AG08396 (cell line): ENCODE results near the gene CPT1A.

Experiments
- DNase-seq: peaks from one replicate; pipeline ENCODE4 v3.0.0; 2012; ENCODE audit warnings: low spot score, mixed read lengths

CPT1A gene

GRCh38 chr11:68854273-68854958 is 12.7 kb upstream of the CPT1A start:
- no peak for DNase-seq

GRCh38 chr11:68852628-68853027 is 10.9 kb upstream of the CPT1A start:
- DNase-seq = no peak

GRCh38 chr11:68848429-68848828 is 6.7 kb upstream of the CPT1A start:
- DNase-seq = no peak

GRCh38 chr11:68847395-68847794 is 5.7 kb upstream of the CPT1A start:
- DNase-seq = no peak

DNA sequence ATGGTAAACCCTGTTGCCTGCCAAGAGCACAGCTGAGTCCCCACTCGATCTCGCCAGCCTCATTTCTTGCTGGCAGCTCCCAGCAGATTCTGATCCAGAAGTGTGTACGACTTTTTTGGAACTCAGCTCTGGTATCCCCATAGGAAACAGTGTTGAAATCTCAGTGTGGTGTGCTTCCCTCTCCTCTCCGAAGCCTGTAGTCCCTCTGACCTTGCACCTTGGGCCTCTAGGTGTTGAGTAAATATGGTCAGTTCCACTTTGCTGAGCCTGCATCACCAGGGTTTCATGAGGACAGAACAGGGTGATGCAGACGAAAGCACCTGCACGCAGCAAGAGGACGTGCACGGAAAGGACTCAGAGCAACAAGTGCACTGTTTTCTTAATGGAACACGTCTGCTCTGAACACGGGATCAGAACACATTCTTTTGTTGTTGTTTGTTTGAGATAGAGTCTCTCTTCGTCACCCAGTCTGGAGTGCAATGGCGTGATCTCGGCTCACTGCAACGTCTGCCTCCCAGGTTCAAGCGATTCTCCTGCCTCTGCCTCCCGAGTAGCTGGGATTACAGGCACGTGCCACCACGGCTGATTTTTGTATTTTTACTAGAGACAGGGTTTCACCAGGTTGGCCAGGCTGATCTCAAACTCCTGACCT is 3.8 kb upstream of the CPT1A start:
- DNase-seq = no peak

- no peak for DNase-seq
These were observed 3.1 kb upstream of the CPT1A start for GRCh38 chr11:68844801-68845200.

GRCh38 chr11:68844376-68844775 is 2.7 kb upstream of the CPT1A start:
- DNase-seq = no peak

GRCh38 chr11:68843703-68844312 is 2.1 kb upstream of the CPT1A start:
- DNase-seq = no peak

DNA sequence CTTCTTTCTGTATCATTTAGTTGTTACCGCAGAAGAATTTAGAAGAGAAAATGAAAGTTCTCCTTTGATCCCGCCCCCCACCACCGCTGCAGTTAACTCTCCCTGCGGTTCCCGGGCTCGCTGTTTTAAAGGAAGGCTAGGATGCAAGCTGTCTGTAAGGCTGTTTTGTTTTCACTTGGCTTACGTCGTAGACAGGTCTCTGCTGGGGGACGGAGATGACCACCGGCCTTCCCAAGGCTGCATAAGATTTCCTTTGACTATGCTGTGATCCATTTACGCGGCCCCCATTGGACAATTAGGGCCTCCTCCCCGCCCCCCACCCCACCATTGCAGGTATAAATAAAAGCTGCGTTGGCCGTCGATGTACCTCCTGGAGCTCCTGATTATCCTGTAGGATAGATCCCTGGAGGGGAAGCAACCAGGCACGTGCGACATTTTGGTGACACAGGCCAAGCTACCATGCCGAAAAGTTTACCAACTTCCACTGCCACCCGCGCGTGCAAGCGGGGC is 1.4 kb upstream of the CPT1A start:
- DNase-seq = peak; percentile 70

DNA sequence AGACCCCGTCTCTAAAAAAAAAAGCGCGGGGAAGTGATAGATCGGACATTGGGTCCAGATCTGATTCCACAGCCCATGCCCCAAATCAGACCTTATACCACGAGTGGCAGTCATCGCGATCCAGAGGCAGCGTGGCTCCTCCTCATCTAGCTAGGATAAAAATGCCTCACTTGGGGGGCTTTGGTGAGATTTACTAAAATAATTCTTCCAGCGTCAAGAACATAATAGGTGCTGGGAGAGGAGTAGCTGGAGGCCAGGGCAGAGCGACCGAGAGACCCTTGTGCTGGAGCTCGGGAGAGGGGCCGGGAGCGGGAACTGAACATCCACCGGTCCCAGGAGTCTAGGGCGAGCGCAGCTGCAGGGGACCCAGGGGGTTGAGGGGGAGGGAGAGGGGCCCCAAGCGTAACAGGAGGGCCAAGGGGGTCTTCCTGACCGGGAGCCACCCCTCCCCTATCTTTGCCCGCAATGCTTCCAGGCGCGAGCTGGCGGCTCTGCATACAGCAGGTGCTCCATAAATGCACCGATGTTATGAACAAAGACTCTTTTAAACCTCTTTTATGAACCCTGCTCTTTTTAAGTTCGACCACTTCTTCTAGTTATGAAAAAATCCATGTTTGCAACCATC is 823 bp upstream of the CPT1A start:
- no peak for DNase-seq

DNA sequence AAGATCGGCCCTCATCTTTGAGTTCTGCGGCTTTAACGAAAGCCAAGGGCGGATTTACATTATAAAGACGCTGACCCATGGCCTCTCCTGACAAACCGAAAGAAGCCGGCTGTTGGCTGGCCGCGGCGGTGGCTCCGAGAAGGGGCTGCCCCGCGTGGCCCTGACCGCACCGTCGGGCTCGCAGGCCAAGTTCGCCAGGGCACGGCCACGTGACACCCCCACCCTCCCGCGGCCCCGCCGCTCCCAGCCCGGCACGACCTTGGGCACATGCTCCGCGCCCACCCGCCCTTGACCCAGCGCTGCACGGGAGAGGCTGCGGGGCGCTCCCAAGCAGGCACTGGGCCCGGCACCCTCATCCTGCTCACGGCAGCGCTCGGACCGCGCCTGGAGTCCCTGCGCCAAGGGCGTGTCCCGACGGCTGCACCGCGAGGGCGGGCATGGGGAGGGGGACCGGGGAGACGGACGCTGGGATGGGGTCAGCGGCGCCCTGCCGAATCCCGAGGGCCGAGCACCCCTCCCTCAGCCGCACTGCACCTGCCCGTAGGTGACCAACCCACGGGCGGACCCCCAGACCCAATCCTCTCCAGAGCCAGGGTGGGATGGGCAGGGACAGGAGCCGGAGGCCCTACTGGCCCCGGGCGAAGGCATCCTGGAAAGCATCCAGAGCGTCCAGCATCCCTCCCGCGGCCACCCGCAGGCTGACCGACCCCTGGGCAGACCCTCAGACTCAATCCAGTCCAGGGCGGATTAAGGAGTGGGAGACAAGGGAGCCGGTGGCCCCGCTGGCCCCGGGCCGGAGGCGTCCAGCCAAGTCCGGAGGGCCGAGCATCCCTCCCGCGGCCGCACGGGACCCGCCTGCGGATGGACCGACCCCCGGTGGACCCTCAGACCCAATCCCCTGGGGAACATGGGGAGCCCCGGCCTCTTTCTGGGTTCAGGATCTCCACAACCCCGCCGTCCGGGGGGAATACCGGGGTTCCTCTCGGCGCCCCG is 759 bp downstream of the CPT1A start:
- peak; percentile 77 for DNase-seq

DNA sequence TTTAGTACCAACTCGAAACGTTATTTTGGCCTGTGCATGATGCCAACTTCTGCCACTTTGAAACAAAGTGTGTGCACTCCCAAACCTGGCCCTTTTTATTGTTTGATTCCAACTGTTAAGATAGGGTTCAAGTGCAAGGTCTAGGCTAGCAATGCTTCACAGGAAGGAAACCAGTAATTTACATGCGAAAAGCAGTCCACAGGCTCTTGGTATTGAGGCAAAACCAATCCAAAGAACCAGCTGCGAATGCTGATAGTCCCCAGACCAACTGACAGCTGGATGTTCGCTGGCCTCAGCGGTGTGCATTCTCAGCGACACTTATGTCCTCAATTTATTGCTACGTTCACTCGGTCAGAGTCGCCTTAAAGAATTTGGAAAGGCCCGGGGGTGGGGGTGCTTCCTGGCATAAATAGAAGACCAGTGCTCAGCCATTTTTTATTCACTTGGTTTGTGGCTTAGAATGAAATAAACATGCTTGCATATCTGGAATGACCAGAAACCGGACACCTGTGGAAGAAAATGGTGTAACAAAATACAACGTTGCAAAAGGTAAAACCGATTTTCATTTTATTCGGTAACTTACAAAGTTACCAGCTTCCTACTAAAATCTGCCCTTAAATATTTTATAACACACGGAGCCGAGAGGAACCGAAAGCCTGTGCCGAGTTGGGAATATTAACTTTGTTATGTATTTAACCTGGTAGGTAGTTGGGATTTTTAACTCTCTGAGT is 1.6 kb downstream of the CPT1A start:
- DNase-seq = no peak

- peak; percentile 97 for DNase-seq
These were observed 2.5 kb downstream of the CPT1A start for GRCh38 chr11:68839054-68839865.

DNA sequence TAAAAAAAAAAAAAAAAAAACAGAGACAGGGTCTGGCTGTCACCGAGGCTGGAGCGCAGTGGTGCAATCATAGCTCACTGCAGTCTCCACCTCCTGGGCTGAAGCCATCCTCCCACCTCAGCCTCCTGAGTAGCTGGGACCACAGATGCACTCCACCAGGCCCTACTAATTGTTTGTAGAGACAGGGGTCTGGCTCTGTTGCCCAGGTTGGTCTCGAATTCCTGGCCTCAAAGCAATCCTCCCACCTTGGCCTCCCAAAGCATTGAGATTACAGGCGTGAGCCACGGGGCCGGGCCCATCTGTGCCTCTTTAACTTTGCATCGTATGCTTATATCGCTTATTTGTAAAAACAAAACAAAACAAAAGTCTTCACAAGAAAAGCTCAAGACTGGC is 3.1 kb downstream of the CPT1A start:
- no peak for DNase-seq

DNA sequence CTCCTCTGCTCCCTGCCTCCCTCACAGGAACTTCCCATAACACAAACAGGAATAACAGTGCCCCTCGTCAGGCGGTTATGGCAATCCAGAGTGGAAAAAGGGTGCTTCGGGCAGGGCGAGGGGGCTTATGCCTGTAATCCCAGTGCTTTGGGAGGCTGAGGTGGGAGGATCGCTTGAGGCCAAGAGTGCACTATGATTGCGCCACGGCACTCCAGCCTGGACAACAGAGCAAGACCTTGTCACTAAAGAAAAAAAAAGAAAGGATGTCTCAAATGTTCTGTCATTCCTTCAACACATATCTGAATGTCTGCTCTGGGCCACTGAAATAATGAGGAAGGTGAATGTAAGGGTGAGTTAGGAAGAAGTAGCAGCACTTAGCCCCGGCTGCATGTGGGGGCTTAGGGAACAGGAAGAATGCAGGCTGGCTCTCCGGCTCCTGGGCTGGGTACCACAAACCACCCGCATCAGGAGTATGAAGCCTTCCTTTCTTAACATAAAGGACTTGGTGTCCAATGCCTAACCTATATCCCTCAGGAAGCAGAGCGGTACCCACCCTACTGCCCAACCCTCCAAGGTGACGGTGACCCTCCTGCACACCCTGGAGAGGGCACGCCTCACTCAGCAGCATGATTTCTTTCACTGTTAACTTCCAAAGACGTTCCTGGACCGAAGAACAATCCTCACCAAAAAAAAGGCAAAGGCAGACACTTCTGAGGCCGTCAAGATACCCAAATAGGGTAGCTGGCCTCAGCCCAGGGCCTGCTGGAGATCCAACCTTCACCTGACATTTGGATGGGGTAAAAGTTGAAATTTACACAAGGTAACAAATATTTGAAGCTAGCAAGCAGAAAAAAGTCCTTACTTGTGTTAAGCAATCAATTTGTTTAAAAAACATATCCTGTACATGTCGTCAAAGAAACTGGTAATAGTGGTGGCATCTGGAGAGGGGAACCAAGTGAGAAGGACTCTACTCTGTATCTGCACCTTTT is 3.8 kb downstream of the CPT1A start:
- no peak for DNase-seq

GRCh38 chr11:68835749-68836148 is 6.0 kb downstream of the CPT1A start:
- no peak for DNase-seq

DNA sequence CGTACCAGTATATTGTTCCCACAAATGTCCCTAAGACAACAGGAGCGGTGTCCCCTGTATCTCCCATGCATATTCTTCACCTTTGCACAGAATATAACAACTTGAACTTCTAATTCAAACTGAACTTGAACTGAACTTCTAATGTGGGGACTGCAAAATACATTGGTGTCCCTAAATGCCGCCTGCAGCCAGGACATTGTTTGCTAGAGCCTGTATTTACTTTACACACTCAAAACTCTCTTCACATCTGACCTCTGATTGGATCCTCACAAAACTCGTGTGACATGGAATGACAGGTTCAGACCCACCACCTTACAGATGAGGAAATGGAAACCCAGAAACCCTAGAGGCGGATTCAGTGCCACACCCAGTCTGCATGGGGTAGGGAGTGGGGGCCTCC is 6.4 kb downstream of the CPT1A start:
- no peak for DNase-seq

DNA sequence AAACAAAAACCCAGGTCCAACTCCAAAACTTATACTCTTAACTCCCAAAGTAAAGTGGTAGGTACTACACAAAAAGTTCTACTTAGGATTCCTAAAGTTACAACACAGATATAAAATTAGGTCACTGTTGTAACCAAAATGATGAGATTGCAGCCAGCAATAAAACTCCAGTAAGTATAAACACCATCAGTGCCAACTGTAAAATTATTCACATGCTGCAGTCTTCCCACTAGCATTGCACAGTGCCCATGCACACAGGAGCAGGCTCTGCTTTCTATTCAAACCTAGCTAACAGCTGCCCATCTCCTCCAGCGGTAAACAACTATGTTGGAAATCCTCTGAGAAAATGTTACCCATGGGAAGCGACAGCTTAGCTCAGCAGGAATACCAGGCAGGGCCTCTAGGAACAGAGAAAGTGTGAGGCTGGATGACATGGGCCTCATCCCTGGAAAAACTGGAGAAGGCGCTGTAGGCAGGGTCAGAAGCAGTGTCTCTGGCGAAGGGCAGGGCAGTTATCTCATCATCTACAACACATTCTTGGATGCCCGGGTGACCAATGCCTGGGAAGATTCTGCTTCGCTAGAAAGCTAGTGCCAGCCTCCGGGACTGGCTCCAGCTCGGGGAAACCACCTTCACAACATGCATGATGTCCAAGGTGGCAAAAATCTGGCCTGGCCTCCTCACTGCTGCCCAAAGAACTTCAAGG is 9.1 kb downstream of the CPT1A start:
- DNase-seq = no peak
